GM18861 (cell line): ENCODE data around the gene C13orf46.
"Not testable (repeated sequence)": the region's sequence is repeated elsewhere in the genome, so short reads cannot be mapped to it uniquely, and the experiment has no call there.

Experiments
- ATAC-seq: cut with Tn5 transposase; IDR thresholded peaks from one replicate; pipeline ENCODE4 v1.9.1; 2021; ENCODE audit not compliant: unreplicated experiment

Gene C13orf46

GRCh38 chr13:113973218-113974164 is at the start of gene C13orf46:
Gene C13orf46, minus strand, starts transcription at chr13:113974076. Its CDS starts 79 bp downstream, at chr13:113973997.
- ATAC-seq = no peak

- ATAC-seq = no peak
Observed at GRCh38 chr13:114022876-114023275, 49.0 kb upstream of the C13orf46 start.

- ATAC-seq = no peak
Observed at GRCh38 chr13:114022309-114022669, 48.4 kb upstream of the C13orf46 start.

GRCh38 chr13:114021464-114022308 is 47.8 kb upstream of the C13orf46 start:
- no peak for ATAC-seq

- ATAC-seq = no peak
Observed at GRCh38 chr13:114020750-114021463, 47.0 kb upstream of the C13orf46 start.

- ATAC-seq = not testable (repeated sequence)
Observed at GRCh38 chr13:114020134-114020533, 46.3 kb upstream of the C13orf46 start.

- ATAC-seq = no peak
Observed at GRCh38 chr13:114019367-114019766, 45.5 kb upstream of the C13orf46 start.

GRCh38 chr13:114018461-114019055 is 44.7 kb upstream of the C13orf46 start:
- ATAC-seq = no peak

GRCh38 chr13:114017966-114018365 is 44.1 kb upstream of the C13orf46 start:
- no peak for ATAC-seq

- no peak for ATAC-seq
Observed at GRCh38 chr13:114017028-114017630, 43.3 kb upstream of the C13orf46 start.

- no peak for ATAC-seq
Observed at GRCh38 chr13:114016321-114017027, 42.6 kb upstream of the C13orf46 start.

- no peak for ATAC-seq
Observed at GRCh38 chr13:114015969-114016295, 42.1 kb upstream of the C13orf46 start.

- no peak for ATAC-seq
Observed at GRCh38 chr13:114015111-114015968, 41.5 kb upstream of the C13orf46 start.

- ATAC-seq = no peak
Observed at GRCh38 chr13:114013952-114014629, 40.2 kb upstream of the C13orf46 start.

GRCh38 chr13:114013336-114013735 is 39.5 kb upstream of the C13orf46 start:
- ATAC-seq = no peak

GRCh38 chr13:114012921-114013320 is 39.0 kb upstream of the C13orf46 start:
- no peak for ATAC-seq

- ATAC-seq = no peak
Observed at GRCh38 chr13:114012141-114012540, 38.3 kb upstream of the C13orf46 start.

GRCh38 chr13:114011226-114011625 is 37.4 kb upstream of the C13orf46 start:
- ATAC-seq = no peak
